ENCODE data around the gene TTLL10.
"Not testable (repeated sequence)": the region's sequence is repeated elsewhere in the genome, so short reads cannot be mapped to it uniquely, and the experiment has no call there.

TTLL10 gene

DNA sequence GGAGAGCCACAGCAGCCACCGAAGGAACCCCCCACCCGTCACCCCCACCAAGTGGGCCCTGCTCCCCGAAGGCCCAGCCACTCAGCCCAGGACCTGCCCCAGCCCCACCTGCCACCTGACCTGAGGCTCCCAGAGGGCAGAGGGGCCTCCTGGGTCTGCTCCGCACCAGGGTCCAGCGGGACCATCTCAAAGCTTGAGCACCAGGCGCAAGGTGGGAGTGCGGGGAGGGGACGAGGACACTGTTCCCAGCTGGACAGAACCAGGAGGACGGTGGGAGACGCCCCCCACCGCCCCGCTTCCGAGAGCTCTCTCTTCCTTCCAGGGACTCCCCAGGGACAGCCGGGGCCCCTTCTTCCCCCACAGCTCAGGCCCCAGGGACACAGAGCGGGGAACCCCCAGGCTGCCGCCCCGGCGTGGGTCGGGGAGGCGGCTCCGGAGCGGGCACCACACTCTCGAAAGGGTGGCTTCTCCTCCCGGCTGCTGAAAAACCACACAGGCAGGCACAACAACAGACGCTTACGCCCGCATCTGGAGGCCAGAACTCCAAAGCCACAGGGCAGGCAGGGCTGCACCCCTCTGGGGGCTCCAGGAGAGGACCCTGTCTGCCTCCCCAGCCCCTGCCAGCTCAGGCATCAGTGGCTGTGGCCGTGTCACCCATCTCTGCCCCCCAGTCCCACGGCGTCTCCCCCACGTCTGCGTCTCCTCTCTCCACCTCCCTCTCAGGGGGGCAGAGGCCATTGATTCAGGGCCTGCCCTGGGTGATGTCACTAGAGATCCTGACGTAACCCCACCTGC is 1.9 kb upstream of the TTLL10 start:
- no peak for DNase-seq

DNA sequence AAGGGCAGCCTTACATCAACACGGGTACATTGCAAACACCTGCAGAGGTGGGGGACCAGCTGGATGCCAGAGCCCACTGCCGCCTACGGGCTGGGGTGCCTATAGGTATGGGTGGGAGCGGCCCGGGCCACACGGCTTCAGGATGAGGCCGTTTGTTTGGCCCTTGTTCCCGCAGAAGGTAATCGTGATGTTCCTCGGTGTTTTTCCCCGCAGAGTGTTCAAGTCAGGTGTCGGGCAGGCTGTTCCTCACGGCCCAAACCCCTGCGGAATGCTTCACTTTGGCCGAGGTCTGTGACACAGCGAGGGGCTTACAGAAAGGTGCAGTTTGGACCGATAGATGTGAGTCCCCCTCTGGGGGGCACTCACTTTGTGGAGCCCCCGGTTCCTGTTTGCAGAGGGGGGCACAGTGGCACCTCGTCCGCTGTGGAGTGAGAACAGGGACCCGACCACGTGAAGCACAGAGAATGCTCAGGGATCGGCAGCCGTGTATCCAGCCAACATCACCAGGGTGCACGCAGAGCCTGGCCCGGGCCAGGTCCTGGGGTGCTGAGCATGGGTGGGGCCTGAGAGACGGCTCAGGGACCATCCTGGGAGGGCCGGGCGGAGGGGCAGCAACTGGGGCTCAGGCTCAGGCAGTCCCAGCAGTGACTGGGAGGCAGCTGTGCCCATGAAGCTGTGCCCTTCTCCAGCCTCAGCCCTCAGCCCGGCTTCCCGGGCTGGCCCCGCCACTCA is 453 bp upstream of the TTLL10 start:
- DNase-seq = no peak

DNA sequence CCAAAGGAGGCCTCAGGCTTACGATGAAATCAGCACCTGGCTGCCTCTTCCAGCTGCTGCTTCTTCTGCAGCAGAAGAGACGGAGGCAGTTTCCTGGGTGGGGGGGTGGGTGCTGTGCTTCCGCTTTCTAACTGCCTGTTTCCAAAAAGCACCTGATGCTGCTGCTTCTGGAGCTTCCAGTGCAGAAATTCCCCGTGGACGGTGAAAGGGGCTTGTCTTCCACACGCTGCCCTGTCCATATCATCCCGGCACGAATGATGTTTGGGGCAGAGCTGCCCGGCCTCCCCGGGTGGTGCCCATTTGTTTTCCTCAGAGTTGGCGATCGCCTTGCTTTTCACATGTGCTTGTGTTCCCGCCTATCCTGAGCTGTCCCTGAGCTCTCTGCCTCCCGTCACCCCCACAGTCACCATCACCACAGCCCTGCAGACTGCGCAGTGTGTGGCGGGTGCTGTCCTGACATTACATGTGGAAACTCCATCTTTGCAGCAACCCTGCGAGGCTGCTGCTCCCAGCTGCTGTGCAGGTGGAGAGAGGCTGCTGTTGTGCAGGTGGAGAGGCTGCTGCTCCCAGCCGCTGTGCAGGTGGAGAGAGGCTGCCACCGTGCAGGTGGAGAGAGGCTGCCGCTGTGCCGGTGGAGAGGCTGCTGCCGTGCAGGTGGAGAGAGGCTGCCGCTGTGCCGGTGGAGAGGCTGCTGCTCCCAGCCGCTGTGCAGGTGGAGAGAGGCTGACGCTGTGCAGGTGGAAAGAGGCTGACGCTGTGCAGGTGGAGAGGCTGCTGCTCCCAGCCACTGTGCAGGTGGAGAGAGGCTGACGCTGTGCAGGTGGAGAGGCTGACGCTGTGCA is 1.8 kb downstream of the TTLL10 start:
- DNase-seq = no peak

DNA sequence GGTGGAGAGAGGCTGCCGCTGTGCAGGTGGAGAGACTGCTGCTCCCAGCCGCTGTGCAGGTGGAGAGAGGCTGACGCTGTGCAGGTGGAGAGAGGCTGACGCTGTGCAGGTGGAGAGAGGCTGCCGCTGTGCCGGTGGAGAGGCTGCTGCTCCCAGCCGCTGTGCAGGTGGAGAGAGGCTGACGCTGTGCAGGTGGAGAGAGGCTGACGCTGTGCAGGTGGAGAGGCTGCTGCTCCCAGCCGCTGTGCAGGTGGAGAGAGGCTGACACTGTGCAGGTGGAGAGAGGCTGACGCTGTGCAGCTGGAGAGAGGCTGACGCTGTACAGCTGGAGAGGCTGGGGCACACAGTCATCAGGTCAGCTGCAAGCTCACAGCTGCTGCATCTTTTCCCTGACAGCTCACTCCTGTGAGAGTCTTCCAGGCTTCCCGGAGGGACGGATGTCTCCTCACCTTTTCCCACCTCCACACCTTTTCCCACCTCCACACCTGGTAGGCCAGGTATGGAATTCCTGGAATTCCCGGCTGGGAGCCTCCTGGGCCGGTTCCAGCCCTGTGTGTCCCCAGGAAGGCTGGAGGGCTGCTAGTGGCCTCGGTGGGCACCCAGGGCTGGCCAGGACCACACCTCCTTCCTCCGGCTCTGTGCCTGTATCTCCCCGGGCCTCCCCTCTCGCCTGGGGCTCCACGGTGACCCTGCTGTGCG is 2.5 kb downstream of the TTLL10 start:
- not testable (repeated sequence) for DNase-seq

DNA sequence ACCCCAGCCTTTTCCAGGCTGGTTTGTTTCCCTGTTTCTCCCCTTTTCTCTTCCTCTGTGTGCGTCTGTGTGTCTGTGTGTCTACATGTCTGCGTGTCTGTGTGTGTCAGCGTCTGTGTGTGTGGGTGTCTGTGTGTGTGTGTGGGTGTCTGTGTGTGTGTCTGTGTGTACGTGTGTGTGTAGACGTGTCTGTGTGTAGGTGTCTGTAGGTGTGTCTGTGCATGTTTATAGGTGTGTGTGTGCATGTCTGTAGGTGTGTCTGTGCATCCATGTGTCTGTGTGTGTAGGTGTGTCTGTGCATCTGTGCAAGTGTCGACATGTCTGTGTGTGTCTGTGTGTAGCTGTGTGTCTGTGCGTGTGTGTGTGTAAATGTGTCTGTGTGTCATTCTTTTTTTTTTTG is 3.3 kb downstream of the TTLL10 start:
- no peak for DNase-seq

DNA sequence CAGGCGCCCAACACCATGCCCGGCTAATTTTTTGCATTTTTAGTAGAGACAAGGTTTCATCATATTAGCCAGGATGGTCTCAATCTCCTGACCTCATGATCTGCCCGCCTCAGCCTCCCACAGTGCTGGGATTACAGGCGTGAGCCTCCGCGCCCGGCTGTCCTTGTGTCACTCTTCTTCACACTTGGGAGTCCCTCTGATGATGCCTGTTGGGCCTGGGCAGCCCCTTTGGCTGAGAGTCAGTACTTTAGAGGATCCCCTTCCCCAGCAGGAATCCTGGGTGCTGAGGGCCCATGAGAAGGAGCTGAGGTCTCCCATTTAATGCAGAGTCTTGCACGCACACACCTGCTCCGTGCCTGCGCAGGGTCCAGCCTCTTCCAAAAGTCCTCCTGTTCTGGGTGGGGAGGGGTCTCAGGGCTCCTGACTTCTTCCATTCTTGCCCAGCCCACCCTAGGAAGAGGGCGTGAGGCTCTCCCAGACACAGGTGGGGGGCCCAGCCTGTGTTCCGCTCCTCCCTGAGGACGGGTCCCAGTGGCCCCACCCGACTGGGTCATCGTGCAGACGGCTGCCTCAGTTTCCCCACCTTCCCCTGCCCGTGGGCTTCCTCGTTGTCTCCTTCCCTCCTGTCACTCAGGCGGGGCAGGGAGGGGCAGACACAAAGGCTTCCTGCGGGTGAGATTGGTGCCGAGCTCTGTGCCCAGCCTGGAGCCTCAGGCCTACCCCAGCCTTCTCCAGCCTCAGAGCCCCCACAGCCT is 3.9 kb downstream of the TTLL10 start:
- DNase-seq = no peak

DNA sequence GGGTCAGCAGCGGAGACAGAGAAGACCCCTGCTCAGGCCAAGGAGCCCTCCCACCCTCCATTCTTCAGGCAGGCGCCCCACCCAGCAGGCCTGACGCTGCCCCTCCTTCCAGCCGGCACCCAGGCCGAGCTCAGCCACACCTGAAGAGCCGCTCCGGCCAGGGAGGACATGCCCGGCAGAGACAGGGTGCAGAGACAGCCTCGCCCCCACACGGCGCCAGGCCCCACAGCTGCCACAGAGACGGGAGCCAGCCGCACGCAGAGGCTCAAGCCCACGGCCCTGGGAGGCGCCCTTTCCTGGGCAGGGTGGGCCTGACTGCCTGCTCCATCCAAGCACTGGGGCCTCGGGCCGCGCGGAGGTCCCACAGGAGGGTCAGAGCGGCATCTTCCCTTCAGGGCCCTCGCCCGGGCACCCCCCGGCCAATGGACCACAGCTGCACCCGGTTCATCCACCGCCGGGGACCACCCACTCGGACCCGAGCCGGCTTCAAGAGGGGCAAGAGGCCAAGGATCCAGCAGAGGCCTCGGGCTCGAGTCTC is 5.2 kb downstream of the TTLL10 start:
- no peak for DNase-seq

DNA sequence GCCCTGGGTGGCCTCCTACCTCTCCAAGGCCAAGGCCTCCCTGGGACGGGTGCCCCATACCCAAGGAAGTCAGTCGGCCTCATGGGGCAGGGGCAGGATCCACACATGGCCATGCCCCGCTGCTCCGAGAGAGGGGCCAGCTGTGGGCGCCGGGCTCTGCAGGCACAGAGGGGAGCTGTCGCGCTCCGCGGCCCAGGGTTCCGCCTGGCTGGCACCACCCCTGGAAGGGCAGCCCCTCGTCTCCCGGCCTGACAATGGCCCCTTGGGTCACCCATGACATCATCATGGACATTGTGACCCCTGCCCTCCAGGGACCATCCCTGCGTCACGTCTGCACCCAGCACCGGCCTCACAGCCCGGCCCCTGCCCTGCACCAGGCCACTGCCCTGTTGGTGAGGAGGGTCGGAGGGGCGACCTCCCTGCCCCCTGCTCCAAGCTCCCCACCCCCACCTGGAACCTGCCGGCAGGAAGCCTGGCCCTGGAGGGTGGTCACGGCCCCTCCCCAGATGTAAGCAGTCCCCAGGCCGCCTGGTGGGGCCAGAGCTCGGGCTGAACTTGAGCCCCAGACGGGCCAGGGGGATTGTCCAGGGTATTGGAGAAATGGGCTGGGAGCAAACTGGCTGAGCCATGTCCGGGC is 5.8 kb downstream of the TTLL10 start:
- no peak for DNase-seq

DNA sequence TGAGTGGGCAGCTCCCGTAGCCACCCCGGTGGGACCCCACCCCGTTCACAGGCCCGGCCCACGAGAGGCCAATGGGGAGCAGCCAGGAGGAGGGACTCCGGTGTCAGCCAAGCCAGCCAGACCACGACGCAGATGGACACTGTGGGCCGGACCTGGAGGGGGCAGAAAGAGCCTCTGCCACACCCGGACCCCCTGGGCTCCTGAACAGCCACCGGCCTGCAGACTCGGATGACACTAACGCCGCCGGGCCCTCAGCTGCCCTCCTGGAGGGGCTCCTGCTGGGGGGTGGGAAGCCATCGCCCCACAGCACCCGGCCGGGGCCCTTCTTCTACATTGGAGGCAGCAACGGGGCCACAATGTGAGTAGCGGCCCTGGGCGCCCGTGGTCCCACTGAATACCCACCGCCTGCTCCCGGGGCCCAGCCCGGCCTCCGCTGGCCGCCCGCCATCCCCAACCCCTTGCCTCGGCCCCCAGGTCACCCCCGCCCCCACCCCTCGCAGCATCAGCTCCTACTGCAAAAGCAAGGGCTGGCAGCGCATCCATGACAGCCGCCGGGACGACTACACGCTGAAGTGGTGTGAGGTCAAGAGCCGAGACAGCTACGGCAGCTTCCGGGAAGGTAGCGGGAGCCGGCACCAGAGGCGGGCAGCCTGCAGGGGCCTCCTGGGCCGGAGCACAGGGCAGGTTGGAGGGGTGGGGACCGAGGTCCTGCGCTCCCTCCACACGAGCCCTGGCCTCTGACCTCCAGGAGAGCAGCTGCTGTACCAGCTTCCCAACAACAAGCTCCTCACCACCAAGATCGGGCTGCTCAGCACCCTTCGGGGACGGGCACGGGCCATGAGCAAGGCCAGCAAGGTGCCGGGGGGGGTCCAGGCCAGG is 6.5 kb downstream of the TTLL10 start:
- DNase-seq = no peak

DNA sequence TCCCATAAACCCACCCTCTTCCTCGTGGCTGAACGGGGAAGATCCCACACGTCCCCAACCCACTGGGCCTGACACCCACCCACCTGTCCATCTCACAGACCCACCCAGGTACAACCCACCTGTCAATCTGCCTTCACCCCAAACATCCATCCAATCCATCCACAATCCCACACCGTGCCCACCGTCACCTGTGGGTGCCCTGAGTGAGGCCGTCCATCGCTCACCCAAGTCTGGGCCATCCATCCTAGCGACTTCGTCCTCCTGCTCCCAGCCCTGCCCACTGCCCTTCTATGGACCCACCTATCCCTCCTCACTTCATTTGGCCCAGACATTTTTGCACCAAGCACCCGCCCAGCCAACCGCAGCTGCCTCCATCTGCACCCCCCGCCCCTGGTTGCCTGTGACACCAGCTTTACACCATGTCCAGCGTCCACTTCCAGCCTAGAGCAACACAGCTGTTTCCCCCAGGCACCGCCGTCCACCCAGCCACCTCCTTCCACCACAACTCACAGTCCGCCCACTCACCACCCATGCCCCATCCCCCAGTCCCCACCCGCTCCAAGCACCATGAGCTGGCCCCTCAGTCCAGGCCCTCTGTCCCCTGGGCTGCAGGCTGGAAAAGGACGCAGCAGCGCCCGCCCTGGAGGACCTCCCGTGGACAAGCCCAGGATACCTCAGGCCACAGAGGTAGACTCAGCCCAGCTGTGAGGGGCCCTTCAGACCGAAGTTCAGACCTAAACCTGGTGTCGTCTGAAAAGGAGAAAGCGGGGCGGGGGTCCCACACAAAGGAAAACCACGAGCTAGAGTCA is 7.7 kb downstream of the TTLL10 start:
- no peak for DNase-seq

DNA sequence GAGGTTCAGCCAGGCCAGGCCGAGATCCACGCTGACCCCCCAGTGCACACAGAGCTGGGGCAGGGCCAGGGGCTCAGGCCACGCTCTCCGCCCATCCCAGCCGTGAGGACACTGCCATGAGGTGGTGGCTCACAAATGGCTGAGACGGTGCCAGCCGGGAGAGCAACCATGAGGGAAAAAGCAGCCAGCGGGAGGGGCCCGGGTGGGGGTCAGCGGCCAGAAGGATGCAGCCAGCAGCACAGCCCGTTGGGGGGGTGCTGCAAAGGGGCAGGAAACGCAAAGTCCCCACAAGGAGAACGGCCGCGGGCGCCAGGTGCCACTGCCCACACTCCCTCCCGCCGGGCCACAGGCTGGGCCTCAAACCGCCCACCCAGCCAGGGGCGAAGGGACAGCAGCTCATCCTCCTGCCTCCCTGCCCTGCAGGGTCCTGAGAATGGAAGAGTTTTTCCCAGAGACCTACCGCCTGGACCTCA is 8.3 kb downstream of the TTLL10 start:
- DNase-seq = no peak

DNA sequence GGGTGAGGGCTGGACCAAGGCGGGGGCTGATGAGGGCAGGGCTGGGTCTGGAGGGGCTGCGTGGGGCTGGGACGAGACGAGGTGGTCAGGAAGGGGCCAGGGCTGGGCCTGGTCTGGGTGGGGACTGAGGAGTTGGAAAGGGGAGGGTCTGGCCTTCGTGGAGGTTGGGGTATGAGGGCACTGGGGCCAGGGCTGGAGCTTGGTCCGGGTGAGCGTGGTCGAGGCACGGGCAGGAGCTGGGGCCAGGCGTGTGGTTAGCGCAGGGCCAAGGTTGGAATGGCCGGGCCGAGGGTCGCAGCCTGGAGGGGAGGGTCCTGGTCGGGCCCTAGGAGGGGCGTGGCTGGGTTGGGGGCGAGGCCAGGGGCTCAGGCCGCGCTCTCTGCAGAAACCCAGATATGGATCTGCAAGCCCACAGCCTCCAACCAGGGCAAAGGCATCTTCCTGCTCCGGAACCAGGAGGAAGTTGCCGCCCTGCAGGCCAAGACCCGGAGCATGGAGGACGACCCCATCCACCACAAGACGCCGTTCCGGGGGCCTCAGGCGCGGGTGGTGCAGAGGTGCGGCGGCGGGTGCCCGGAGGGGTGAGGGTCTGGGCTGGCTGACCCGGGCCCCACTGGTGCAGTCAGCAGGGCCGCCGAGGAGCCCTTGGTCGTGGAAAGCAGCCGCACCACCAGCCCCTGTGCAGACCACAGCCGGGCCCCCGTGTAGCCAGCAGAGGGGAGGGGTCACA is 9.0 kb downstream of the TTLL10 start:
- DNase-seq = no peak

DNA sequence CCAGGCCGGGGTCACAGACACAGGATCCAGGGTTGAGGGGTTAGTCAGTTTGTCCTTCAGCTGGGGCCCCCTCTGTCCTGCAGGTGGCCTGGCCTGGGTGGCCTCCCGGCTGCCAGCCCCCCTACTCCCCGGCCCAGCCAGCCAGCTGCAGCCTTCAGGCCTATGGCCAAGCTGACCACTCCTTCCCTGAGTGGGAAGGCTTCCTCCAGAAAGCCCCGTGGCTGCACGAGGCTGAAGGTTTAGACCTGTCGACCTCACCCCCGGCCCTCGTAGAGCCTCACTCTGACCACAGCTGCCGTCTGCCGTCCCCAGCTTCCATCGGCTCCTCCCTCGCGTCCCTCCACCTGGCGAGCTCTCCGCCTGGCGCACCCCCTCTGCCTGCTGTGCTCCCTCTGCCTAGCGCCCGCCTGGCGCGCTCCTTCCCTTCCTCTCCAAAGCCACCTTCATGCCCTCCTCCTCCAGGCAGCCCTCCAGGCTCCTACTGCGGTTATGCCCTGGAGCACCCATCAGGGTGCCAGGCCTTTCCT is 9.6 kb downstream of the TTLL10 start:
- DNase-seq = no peak

DNA sequence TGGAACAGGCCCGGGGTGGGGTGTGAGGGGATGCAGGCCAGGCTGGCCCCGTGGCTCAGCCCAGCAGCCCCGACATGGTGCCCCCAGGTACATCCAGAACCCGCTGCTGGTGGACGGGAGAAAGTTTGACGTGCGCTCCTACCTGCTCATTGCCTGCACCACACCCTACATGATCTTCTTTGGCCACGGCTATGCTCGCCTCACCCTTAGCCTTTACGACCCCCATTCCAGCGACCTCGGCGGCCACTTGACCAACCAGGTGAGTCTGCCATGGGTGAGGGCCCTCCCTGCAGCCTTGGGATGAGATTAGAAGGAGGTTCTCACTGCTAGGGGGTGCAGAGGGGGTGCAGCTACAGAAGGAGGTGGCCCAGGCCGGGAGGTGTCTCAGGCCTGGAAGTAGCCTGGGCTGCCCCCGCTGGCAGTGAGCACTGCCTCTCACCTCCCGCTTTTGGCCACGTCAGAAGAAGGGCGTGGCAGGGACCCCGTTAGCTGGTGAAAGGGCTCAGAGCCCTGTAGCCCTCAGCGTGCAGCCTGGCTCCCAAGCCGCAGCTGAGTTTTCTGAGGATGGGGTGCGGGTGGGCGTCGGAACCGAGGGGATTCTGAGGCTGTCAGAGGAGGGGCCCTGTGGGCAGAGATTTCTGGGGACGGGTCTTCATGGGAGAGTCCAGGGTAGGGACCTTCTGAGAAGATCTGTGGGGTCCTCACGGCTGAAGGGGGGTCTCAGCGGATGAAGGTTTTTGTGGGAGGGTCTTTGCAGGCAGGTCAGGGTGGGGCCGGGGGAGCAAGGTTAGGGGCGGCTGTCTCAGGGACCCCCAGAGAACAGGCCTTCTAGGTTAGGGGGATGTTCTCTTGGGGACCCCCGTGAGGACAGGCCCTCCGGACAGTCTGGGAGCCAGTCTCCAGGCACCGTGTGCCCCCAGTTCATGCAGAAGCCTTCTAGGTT is 10.4 kb downstream of the TTLL10 start:
- no peak for DNase-seq

DNA sequence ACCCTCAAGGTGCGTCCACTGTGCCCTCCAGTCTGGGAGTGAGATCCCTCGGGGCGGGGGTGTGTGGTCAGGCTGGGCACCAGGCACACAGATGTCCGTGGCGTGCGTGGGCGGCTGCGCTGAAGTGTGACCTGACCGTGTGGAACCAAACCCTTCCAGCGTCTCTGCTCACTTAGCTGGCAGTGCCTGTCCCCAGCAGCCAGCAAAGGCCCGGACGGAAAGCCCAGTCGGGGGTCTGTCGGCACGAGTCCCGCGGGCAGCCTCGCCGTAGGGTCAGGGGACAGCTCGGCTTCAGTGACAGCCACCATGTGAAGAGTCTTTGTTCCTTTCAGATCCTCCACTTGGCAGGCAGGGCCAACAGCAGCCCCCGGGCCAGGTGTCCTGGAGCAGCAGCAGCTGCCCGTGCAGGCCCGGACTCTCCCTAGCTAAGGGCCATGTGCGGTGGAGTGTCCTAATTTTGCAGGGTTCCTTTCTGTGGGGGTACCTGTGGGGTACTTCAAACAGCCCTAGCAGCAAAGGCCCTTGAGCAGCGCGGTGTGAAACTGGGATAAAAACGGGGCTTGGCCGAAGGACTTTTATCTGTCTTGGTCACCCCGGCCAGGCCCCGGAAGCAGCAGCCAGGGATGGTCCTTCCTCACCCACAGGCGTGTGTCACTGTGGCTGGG is 11.6 kb downstream of the TTLL10 start:
- no peak for DNase-seq

DNA sequence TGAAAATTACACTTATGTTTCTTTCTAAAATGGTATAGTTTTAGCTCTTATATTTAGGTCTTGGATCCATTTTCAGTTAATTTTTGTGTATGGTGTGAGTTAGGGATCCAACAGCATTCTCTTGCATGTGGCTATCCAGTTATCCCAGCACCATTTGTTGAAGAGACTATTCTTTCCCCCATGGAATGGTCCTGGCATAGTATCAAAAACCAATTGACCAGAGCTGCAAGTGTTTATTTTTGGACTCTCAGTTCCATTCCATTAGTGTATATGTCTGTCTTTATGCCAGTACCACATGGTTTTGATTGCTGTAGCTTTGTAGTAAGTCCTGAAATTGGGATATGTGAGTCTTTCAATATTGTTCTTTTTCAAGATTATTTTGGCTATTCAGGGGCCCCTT is 14.3 kb downstream of the TTLL10 start:
- DNase-seq = no peak

DNA sequence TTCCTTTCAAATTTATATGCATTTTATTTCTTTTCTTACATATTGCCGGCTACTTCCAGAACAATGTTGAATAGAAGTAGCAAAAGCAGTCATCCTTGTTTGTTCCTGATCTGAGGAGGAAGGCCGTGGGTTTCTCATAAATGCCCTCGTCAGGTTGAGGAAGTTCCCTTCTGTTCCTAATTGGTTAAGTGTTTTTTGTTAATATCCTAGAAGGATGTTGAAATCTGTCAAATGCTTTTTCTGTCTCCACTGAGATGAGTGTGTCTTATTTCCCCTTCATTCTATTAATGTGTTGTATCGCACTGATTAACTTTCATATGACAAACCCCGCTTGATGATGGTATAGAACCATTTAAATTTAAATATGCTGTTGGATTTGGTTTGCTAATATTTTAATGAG is 15.4 kb downstream of the TTLL10 start:
- no peak for DNase-seq

All from activated CD4-positive, CD25-positive, alpha-beta regulatory T cell (primary cell).